ENCODE results near the gene CD84.

The CD84 gene

DNA sequence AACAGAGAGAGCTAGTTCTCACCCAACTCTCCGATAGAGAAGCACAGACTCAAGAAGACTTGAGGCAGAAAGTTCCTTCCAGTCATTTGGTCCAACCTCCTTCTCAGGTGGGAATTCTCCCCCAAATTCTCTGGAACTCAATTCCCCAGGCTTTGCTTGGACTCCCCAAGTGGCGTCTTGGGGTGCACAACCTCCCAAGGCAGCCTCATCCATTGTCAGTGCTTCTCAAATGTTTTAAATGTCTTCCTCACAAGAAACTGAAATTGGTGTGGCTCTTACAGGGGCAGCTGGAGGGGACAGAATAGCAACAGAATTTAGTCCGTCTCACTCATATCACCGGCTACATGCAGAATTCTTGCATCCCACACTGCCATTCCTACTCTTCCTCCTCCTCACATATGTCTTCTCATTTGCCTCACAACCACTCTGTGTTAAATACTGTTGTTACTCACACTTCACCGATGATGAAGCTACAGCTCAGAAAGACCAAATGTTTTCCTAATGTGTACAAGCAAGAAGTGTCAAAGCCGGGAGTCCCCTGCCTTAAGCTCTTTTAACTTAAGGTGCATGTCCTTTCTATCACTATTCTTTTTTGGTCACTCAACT lies 33.4 kb upstream of the CD84 start:
- no peak overlapping the region for H3K4me3 ChIP-seq (ENCODE audit: low read depth, low read length)
- no peak for TF ChIP-seq CTCF (IDR thresholded peaks at IDR 0.05; ENCODE audit: insufficient read depth, low read length, missing control alignments)
- no peak for DNase-seq (ENCODE audit: low read depth, low spot score)
- POLR2A ChIA-PET, result no interaction called here
- CTCF ChIA-PET, result interaction anchor here (1.6 kb wide), 1 partner anchor 184 kb away, joined by 3 read pairs; no protein-coding TSS in a partner anchor

DNA sequence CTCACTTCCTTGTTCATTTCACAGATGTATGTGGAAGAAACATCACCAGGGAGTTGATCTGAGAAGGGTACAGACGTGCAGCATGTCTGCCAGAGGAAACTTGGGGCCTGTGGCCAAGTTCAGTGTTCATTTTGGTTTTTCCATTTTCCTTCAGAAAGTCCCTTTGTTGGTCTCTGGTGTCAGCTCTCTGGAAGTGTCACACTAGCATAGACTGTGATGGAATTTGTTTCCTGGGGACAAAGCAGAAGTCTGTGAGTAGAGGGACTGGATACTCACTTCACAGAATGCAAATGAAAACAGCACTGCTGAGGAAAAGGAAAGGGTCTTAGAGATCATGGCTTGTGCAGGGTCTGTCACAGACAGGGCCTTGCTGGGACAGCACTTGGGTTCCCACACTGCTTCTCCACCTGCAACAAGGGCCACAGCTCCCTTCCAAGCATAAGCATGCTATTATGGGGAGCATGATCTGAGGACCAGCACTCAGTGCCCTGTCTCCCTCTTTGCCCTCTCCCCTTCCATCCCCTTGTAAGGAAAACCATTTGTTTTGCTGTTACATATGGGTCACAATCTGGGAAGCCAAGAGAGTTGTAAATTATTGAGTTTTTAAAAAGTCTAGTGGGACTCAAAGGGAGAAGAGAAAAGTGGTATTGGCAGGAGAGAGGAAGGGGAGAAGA lies 31.4 kb upstream of the CD84 start:
- no peak overlapping the region for H3K4me3 ChIP-seq (ENCODE audit: low read depth, low read length)
- CTCF ChIA-PET, result interaction anchor here (0.9 to 7.1 kb wide), 4 partner anchors 12 to 183 kb away, joined by 4 to 65 read pairs (median 6); no protein-coding TSS in a partner anchor
- POLR2A ChIA-PET, result no interaction called here
- TF ChIP-seq CTCF (IDR thresholded peaks at IDR 0.05; ENCODE audit: insufficient read depth, low read length, missing control alignments), result no peak
- no peak for DNase-seq (ENCODE audit: low read depth, low spot score)

- DNase-seq (ENCODE audit: low read depth, low spot score), result no peak
- ChIA-PET POLR2A (no interaction called here), CTCF (interaction anchor here (0.9 to 7.1 kb wide), 5 partner anchors 11 to 254 kb away, joined by 4 to 65 read pairs (median 4); no protein-coding TSS in a partner anchor)
- no peak overlapping the region for H3K4me3 ChIP-seq (ENCODE audit: low read depth, low read length)
- no peak for TF ChIP-seq CTCF (IDR thresholded peaks at IDR 0.05; ENCODE audit: insufficient read depth, low read length, missing control alignments)
Measured at GRCh38 chr1:160608941-160609340, 29.6 kb upstream of the CD84 start.

GRCh38 chr1:160608514-160608913 lies 29.2 kb upstream of the CD84 start:
- POLR2A ChIA-PET, result no interaction called here
- H3K4me3 ChIP-seq (ENCODE audit: low read depth, low read length), result no peak overlapping the region
- TF ChIP-seq CTCF (IDR thresholded peaks at IDR 0.05; ENCODE audit: insufficient read depth, low read length, missing control alignments), result no peak
- DNase-seq (ENCODE audit: low read depth, low spot score), result no peak
- CTCF ChIA-PET, result interaction anchor here (0.7 to 7.1 kb wide), 5 partner anchors 9 to 254 kb away, joined by 3 to 65 read pairs (median 4); no protein-coding TSS in a partner anchor

- TF ChIP-seq CTCF (IDR thresholded peaks at IDR 0.05; ENCODE audit: insufficient read depth, low read length, missing control alignments), result no peak
- CTCF ChIA-PET, result interaction anchor here (0.7 to 7.1 kb wide), 5 partner anchors 10 to 253 kb away, joined by 3 to 65 read pairs (median 4); no protein-coding TSS in a partner anchor
- POLR2A ChIA-PET, result no interaction called here
- H3K4me3 ChIP-seq (ENCODE audit: low read depth, low read length), result no peak overlapping the region
- DNase-seq (ENCODE audit: low read depth, low spot score), result no peak
Measured at GRCh38 chr1:160608057-160608456, 28.8 kb upstream of the CD84 start.

- CTCF ChIA-PET, result interaction anchor here (1.0 to 7.1 kb wide), 6 partner anchors 10 to 522 kb away, joined by 3 to 65 read pairs (median 4); no protein-coding TSS in a partner anchor
- DNase-seq (ENCODE audit: low read depth, low spot score), result no peak
- H3K4me3 ChIP-seq (ENCODE audit: low read depth, low read length), result no peak overlapping the region
- TF ChIP-seq CTCF (IDR thresholded peaks at IDR 0.05; ENCODE audit: insufficient read depth, low read length, missing control alignments), result no peak
- POLR2A ChIA-PET, result no interaction called here
Measured at GRCh38 chr1:160607672-160608032, 28.4 kb upstream of the CD84 start.
